OCI-LY1 (cell line): ENCODE data around the gene IQCN.

Experiments used
- EZH2 ChIP-seq: fragments of 200-600 bp; sonication (generic), shearing (Covaris generic); IDR thresholded peaks from 2 replicates; pipeline ENCODE4 v1.8.0; 2017; ENCODE audit warnings: borderline replicate concordance, mixed run types, mild to moderate bottlenecking, antibody characterized with exemption, low read length, moderate library complexity, mixed read lengths
- TF ChIP-seq, protein P1 (sequence below): fragments of 200-600 bp; sonication (generic), shearing (Covaris generic); IDR thresholded peaks from 2 replicates; pipeline ENCODE4 v1.5.1; 2017; ENCODE audit warnings: mild to moderate bottlenecking, antibody characterized with exemption, low read length, moderate library complexity, mixed read lengths

DNA sequence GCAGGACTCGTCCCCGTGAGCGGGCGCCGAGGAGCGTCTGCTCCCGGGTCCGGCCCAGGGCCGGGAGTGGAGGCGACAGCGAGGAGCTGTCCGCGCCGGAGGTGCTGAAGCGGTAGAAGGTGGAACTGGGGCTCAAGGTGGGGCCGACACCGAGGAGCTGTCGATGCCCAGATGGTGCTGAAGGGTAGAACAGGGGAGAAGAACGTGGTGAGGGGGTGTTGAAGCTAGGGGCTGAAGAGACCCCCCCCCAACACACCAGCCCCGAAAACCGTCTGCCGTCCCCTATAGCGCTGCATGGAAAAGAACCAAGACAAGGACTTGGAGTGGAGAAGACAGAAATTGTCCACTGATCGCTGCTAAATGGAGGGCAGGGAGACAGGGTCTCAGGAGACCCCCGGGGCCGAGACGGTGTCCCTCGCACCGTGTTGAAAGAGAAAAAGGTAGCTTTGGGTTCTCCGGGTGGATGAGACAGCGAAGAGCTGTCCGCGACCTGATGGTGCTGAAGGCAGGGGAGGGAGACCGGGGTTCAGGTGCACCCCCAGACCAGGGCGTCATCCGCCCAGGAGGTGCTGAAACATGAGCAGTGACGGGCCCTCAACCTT is 40.9 kb downstream of the IQCN start:
- TF ChIP-seq, protein P1, sequence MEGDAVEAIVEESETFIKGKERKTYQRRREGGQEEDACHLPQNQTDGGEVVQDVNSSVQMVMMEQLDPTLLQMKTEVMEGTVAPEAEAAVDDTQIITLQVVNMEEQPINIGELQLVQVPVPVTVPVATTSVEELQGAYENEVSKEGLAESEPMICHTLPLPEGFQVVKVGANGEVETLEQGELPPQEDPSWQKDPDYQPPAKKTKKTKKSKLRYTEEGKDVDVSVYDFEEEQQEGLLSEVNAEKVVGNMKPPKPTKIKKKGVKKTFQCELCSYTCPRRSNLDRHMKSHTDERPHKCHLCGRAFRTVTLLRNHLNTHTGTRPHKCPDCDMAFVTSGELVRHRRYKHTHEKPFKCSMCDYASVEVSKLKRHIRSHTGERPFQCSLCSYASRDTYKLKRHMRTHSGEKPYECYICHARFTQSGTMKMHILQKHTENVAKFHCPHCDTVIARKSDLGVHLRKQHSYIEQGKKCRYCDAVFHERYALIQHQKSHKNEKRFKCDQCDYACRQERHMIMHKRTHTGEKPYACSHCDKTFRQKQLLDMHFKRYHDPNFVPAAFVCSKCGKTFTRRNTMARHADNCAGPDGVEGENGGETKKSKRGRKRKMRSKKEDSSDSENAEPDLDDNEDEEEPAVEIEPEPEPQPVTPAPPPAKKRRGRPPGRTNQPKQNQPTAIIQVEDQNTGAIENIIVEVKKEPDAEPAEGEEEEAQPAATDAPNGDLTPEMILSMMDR, result no peak
- no peak for TF ChIP-seq EZH2
